GM13977 (cell line): ENCODE data around the gene NEIL3.

Source experiments
- DNase-seq: peaks from one replicate; pipeline ENCODE4 v3.0.0; 2012; ENCODE audit warnings: low spot score
- in situ Hi-C: fragments of 300-500 bp; cut with MboI; formaldehyde crosslinking; loops from one replicate; pipeline ENCODE4 v1.12.0; 2022; ENCODE audit warnings: low sequenced_read_pairs, low pct_unique_long_range_greater_than_20kb, mixed read lengths, inconsistent platforms; ENCODE audit not compliant: unreplicated experiment
- TF ChIP-seq, protein P1 (sequence below): IDR thresholded peaks from 2 replicates; pipeline ENCODE4 v1.5.1; 2012; ENCODE audit warnings: mild to moderate bottlenecking, control low read depth; ENCODE audit not compliant: insufficient read depth; ENCODE audit errors: extremely low read depth, missing control alignments

NEIL3 gene

DNA sequence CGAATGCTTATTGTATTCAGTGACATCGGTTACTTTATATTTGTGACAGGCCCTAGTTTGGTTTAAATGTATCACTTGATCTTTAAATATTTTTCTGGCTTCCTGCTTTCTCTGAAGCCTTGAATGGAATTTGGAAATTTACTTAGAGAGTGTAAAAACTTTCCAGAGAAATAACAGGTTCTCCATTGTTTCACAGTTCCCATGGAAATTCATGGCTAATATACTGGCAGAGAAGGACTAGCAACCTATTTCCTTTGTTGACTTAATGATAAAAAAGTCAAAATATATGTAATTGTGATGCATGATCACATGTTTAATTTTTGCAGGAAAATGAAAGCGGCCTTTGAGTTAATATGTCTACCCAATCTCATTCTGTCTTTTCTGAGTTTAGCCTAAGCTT lies 13.2 kb downstream of the NEIL3 start:
- DNase-seq = no peak
- in situ Hi-C loops = no loop called here
- TF ChIP-seq, protein P1, sequence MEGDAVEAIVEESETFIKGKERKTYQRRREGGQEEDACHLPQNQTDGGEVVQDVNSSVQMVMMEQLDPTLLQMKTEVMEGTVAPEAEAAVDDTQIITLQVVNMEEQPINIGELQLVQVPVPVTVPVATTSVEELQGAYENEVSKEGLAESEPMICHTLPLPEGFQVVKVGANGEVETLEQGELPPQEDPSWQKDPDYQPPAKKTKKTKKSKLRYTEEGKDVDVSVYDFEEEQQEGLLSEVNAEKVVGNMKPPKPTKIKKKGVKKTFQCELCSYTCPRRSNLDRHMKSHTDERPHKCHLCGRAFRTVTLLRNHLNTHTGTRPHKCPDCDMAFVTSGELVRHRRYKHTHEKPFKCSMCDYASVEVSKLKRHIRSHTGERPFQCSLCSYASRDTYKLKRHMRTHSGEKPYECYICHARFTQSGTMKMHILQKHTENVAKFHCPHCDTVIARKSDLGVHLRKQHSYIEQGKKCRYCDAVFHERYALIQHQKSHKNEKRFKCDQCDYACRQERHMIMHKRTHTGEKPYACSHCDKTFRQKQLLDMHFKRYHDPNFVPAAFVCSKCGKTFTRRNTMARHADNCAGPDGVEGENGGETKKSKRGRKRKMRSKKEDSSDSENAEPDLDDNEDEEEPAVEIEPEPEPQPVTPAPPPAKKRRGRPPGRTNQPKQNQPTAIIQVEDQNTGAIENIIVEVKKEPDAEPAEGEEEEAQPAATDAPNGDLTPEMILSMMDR = no peak

DNA sequence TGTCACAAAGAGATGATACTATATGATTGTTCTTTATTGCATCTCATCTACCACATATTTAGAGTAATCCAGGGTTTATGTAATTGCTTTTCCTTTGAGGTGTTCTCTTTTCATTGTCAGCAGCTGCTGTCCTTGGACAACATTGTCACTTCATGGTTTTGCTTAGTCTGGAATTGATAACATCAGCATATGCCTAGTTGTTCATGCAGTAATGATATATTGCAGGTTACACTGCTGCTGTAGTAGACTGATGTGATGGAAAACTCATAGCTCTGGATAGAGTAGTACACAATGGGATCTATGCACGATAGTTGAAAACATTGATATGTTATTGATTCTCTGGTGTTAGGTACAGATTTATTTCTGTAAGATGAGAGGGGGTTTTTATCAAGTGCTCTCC lies 13.7 kb downstream of the NEIL3 start:
- in situ Hi-C loops = no loop called here
- no peak for DNase-seq
- TF ChIP-seq, protein P1 = no peak

DNA sequence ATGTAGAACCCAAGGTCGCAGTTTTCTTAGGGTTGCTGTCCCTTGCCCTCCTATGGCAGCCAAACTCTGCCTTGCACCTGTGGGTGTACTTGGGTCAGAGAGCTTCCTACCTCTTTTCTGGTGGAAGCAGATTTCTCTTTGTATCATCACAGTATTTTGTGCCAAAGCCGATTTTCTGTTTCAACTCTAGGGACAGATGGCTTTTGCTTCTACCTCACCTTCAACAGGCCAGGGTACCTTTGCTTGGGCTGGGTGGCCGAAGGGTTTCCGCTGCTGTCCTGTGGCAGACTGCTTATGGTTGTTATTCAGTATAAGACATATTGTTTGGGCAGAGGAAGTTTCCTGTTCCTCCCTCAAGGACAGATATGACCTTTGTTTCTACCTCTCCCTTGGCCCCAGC lies 22.4 kb downstream of the NEIL3 start:
- TF ChIP-seq, protein P1 = no peak
- in situ Hi-C loops = no loop called here
- no peak for DNase-seq

DNA sequence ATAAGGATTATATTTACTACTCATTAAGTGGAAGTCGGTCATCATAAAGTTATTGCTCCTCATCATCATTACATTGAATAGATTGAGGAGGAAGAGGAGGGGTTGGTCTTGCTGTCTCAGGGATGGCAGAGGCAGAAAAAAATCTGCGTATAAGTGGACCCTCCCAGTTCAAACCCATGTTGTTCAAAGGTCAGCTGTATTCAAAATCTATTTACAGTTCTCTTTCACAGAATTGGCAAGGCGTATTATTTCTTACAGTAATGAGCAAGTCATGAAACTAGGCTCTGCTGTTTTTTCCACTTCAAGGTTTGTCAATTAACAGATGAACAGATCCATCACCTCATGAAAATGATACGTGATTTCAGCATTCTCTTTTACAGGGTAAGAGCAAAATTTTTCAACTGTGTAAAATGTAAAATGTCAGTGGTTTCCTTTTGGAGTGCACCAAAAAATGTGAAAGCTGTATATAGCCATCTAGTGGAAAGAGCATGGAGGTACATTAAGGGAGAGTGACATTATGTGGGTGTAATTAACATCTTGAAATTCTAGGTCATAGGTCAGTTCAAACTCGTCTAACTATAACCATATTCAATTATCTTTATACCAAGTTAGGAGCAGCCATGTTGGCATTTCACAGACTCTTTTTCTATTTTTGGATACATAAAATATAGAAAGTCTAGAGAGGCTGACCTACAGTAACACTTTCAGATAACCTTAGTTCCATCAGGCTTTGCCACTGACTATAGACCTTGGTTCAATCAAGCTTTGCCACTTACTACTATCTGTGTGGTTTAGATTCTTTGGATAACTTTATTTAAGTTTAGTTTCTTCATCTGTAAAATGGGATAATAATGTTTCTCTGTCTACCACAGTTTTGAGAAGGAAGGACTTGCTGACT lies 30.1 kb downstream of the NEIL3 start:
- DNase-seq = peak; percentile 39
- in situ Hi-C loops = no loop called here
- TF ChIP-seq, protein P1 = peak; percentile 65

DNA sequence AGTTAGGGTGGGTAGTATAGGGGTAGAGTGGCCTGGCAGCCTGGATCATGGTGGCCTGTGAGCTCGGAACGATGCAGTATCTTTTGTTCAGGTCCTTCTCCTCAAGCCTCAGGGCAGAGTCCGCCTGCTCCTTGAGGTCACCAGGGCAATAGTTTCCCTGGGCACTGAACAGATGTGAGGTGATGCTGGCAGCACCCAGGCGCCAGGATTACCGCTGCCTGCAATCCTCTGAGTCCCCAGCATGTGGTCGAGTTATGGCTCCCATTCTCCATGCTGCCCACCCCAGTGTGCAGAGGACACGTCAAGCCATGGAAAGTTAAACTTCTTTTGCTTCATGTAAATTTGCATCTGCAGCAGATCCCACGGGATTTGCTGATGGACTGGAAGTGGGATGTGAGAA lies 38.7 kb downstream of the NEIL3 start:
- in situ Hi-C loops = no loop called here
- no peak for DNase-seq
- TF ChIP-seq, protein P1 = no peak

DNA sequence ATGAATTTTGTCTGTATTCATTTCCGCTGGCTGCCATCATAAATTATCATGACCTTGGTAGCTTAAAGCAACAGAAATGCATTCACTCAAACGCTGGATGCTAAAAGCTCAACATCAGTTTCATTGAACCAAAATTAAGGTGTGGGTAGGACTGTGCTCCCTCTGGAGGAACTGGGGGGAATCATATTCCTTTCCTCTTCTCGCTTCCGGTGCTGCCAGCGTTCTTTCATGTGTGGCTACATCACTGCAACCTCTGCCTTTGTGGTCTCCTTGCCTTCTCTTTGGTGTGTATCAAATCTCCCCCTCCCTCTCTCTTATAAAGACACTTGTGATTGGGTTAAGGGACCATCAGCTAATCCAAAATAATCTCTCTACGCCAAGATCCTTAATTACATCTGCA lies 39.5 kb downstream of the NEIL3 start:
- TF ChIP-seq, protein P1 = no peak
- no peak for DNase-seq
- in situ Hi-C loops = no loop called here
